ENCODE measurements around the gene IL33.

- TF ChIP-seq CTCF (conservative IDR thresholded peaks at IDR 0.05) (no peak), EZH2 (IDR thresholded peaks at IDR 0.05; ENCODE audit: low read depth) (no peak)
These were observed 21.7 kb downstream of the IL33 start for GRCh38 chr9:6237267-6237666.

Data from PC-9 (cell line).